Muscle of leg (tissue), 11 donors: ENCODE data around the gene OTUB1. TPM values are rescaled to one million over a fixed set of nuclear protein-coding genes. Genes with fewer than 3 reads are reported as not detected.
A peak's percentile ranks its signal among the peaks of the same experiment; 100 is the strongest.
"Not testable (repeated sequence)": the region's sequence is repeated elsewhere in the genome, so short reads cannot be mapped to it uniquely, and the experiment has no call there.

Experiments used
- DNase-seq: peaks from one replicate; pipeline ENCODE4 v3.0.0; 2013
- H3K27ac ChIP-seq: one replicate; pipeline ENCODE4 v1.5.1; 2013; ENCODE audit warnings: mild to moderate bottlenecking, low read length, control low read depth
- H3K27me3 ChIP-seq: one replicate; pipeline ENCODE4 v1.6.1; 2013; ENCODE audit warnings: low read length; ENCODE audit not compliant: control insufficient read depth, insufficient read depth
- H3K36me3 ChIP-seq: one replicate; pipeline ENCODE4 v1.6.1; 2013; ENCODE audit warnings: low read length; ENCODE audit not compliant: control insufficient read depth, insufficient read depth
- H3K4me1 ChIP-seq: one replicate; pipeline ENCODE4 v1.6.1; 2013; ENCODE audit warnings: low read length; ENCODE audit not compliant: control insufficient read depth, insufficient read depth
- H3K4me3 ChIP-seq: one replicate; pipeline ENCODE4 v1.5.1; 2013; ENCODE audit warnings: low read length, control low read depth
- H3K9me3 ChIP-seq: replicated peaks from 2 replicates; pipeline ENCODE4 v1.6.1; 2013; ENCODE audit warnings: low read depth, low read length; ENCODE audit not compliant: control insufficient read depth
- WGBS: methylation state at CpG from one replicate; pipeline ENCODE4 v1.1.5; 2013; ENCODE audit warnings: missing lambda C conversion rate; ENCODE audit not compliant: insufficient coverage; 5-methylcytosine and 5-hydroxymethylcytosine counted together
- polyA plus RNA-seq, 8 donors: library from polyadenylated mRNA; unstranded; fragments of 120-200 nt; gene quantifications; one replicate each; pipeline versions ENCODE4 v1.2.1 to v1.2.3, GENCODE V29; 2013; ENCODE audit warnings: inconsistent platforms in 1 of 8, low replicate concordance in 1 of 8; ENCODE audit not compliant: insufficient read length in 8 of 8, insufficient read depth in 1 of 8
- total RNA-seq: library from RNA; stranded (reverse); fragments of 120-200 nt; gene quantifications from one replicate; pipeline ENCODE4 v1.2.4, GENCODE V29; 2013

OTUB1 gene
- total and polyA plus RNA-seq, 9 donors: 19.9 to 61.9 (median 54.8) TPM

DNA sequence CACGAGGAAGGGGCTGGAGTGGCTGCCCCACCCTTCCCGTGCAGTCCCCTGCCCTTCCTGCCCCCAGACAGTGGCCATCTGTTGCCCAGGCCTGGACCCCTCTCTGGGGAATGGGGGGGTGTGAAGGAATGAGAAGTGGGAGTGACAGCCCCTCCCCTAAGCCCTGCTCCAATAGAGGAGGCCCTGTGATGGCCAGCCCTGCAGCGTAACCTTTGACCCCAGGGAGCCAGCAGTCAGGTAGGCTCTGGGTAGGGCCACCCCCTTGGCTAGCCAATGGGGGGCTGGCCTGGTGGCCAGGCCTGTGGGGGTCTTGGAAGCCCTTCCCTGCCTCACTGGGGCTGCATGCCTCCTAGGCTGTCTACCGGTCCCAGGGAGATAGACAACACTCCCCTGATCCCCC, 56.1 kb downstream of the OTUB1 start:
- Histone ChIP-seq H3K4me3 (no peak overlapping the region), H3K4me1 (peaks cover 39% of the 10 kb centered on the region), H3K27me3 (peaks cover 7% of the 10 kb centered on the region), H3K27ac (no peak overlapping the region), H3K9me3 (no peaks in the 10 kb centered on the region), H3K36me3 (no peaks in the 10 kb centered on the region)
- no peak for DNase-seq
- 90% methylated on average over 2 of the region's 4 CpGs for whole genome bisulfite sequencing

DNA sequence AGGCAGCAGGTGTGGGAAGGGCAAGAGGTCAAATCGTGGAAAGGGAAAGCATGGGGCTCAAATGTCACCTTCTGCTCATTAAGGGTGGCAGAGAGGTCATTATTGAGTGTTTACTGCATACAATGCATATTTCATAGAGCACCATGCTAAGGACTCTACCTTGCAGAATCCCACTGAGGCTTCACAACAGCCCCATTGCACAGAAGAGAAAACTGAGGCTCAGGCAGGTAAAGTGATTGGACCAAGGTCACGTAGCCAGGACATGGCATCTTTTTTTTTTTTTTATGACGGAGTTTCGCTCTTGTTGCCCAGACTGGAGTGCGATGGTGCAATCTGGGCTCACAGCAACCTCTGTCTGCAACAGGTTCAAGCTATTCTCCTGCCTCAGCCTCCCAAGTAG, 57.3 kb downstream of the OTUB1 start:
- no peak for DNase-seq

GRCh38 chr11:64044730-64045393, 58.6 kb downstream of the OTUB1 start:
- Histone ChIP-seq H3K27me3 (no peaks in the 10 kb centered on the region), H3K36me3 (no peaks in the 10 kb centered on the region), H3K9me3 (no peaks in the 10 kb centered on the region), H3K27ac (peak overlapping the region; percentile 29), H3K4me3 (no peak overlapping the region), H3K4me1 (peaks cover 47% of the 10 kb centered on the region)
- 53% methylated on average over 16 of the region's 18 CpGs for WGBS
- no peak for DNase-seq

More for the DNA sequence above, 57.3 kb downstream of the OTUB1 start:
- H3K27ac ChIP-seq: no peak overlapping the region
- no peak overlapping the region for H3K4me3 ChIP-seq
- H3K36me3 ChIP-seq: no peaks in the 10 kb centered on the region
- peaks cover 43% of the 10 kb centered on the region for H3K4me1 ChIP-seq
- H3K27me3 ChIP-seq: peaks cover 5% of the 10 kb centered on the region
- no peaks in the 10 kb centered on the region for H3K9me3 ChIP-seq
- 95% methylated on average over 3 of the region's 5 CpGs for WGBS

GRCh38 chr11:64045700-64046099, 59.5 kb downstream of the OTUB1 start:
- Histone ChIP-seq H3K4me3 (no peak overlapping the region), H3K27me3 (no peaks in the 10 kb centered on the region), H3K27ac (no peak overlapping the region), H3K36me3 (no peaks in the 10 kb centered on the region), H3K4me1 (peaks cover 47% of the 10 kb centered on the region), H3K9me3 (no peaks in the 10 kb centered on the region)
- WGBS: 80% methylated on average over 1 of the region's 2 CpGs
- DNase-seq: no peak

DNA sequence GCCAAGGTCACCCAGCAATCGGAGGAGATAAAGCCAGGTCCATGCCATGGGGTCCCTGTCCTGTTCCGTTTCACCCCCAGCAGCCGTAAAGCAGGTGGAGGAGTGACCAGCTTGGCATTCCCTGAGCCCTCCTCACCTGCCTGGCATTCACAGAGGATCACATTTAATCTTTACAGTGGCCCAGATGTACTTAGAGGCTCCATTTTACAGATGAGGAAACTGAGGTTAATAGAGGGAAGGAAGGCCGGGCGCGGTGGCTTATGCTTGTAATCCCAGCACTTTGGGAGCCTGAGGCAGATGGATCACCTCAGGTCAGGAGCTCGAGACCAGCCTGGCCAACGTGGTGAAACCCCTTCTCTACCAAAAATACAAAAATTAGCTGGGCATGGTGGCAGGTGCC, 61.1 kb downstream of the OTUB1 start:
- Histone ChIP-seq H3K27ac (peak overlapping the region; percentile 42), H3K4me1 (peaks cover 46% of the 10 kb centered on the region)
- H3K27me3 ChIP-seq, DNase-seq, H3K36me3 ChIP-seq, H3K4me3 ChIP-seq, H3K9me3 ChIP-seq: not testable (repeated sequence)
- WGBS: 86% methylated on average over 2 of the region's 8 CpGs

Other genes with a start within 250 kb of the OTUB1 start
- 23.3 TPM for gene ZFTA, start 217.7 kb upstream of the OTUB1 start, total RNA-seq
- 10 to 100 TPM; 24.9 to 33.0 (median 28.0) TPM for gene ZFTA, start 217.7 kb upstream of the OTUB1 start, polyA plus RNA-seq
- gene SPINDOC, start 173.0 kb upstream of the OTUB1 start, total RNA-seq: 12.1 TPM
- 10 to 100 TPM; 21.6 to 32.9 (median 24.5) TPM for gene SPINDOC, start 173.0 kb upstream of the OTUB1 start, polyA plus RNA-seq
- gene MARK2, start 147.3 kb upstream of the OTUB1 start, total RNA-seq: 7.4 TPM
- gene MARK2, start 147.3 kb upstream of the OTUB1 start, polyA plus RNA-seq: 10 to 100 TPM; 13.1 to 22.7 (median 18.3) TPM
- gene RCOR2, start 69.3 kb upstream of the OTUB1 start, total RNA-seq: 11.0 TPM
- gene RCOR2, start 69.3 kb upstream of the OTUB1 start, polyA plus RNA-seq: 10 to 100 TPM; 11.2 to 16.8 (median 14.6) TPM
- 8.9 TPM for gene NAA40, start 47.4 kb upstream of the OTUB1 start, total RNA-seq
- 10 to 100 TPM; 14.5 to 18.4 (median 16.6) TPM for gene NAA40, start 47.4 kb upstream of the OTUB1 start, polyA plus RNA-seq
- 408 TPM for gene COX8A, start 11.8 kb upstream of the OTUB1 start, total RNA-seq
- gene COX8A, start 11.8 kb upstream of the OTUB1 start, polyA plus RNA-seq: 100 to 1,000 TPM; 229 to 300 (median 276) TPM
- 1.2 TPM for gene FLRT1, start 49.5 kb downstream of the OTUB1 start, total RNA-seq
- 1 to 10 TPM; 2.1 to 6.2 (median 3.0) TPM for gene FLRT1, start 49.5 kb downstream of the OTUB1 start, polyA plus RNA-seq
- 107 TPM for gene MACROD1, start 179.7 kb downstream of the OTUB1 start, total RNA-seq
- gene MACROD1, start 179.7 kb downstream of the OTUB1 start, polyA plus RNA-seq: 10 to 100 TPM; 46.1 to 82.9 (median 63.1) TPM
- gene STIP1, start 199.7 kb downstream of the OTUB1 start, total RNA-seq: 90.7 TPM
- 100 to 1,000 TPM; 120 to 141 (median 128) TPM for gene STIP1, start 199.7 kb downstream of the OTUB1 start, polyA plus RNA-seq
- 4.9 TPM for gene FERMT3, start 220.3 kb downstream of the OTUB1 start, total RNA-seq
- gene FERMT3, start 220.3 kb downstream of the OTUB1 start, polyA plus RNA-seq: 10 to 100 TPM in 5 of 8 donors, 1 to 10 TPM in 3; 6.0 to 12.2 (median 10.3) TPM
- 70.7 TPM for gene TRPT1, start 239.7 kb downstream of the OTUB1 start, total RNA-seq
- gene TRPT1, start 239.7 kb downstream of the OTUB1 start, polyA plus RNA-seq: 10 to 100 TPM; 42.3 to 78.9 (median 62.9) TPM
- gene NUDT22, start 239.8 kb downstream of the OTUB1 start, total RNA-seq: 27.6 TPM
- 10 to 100 TPM; 16.2 to 25.8 (median 21.6) TPM for gene NUDT22, start 239.8 kb downstream of the OTUB1 start, polyA plus RNA-seq
- 13.6 TPM for gene DNAJC4, start 244.1 kb downstream of the OTUB1 start, total RNA-seq
- 10 to 100 TPM; 48.7 to 75.1 (median 53.1) TPM for gene DNAJC4, start 244.1 kb downstream of the OTUB1 start, polyA plus RNA-seq
- gene VEGFB, start 248.1 kb downstream of the OTUB1 start, total RNA-seq: 54.0 TPM
- 100 to 1,000 TPM in 3 of 8 donors, 10 to 100 TPM in 5; 86.1 to 109 (median 92.7) TPM for gene VEGFB, start 248.1 kb downstream of the OTUB1 start, polyA plus RNA-seq